ENCODE measurements around the gene YTHDC1. TPM values are rescaled to one million over a fixed set of nuclear protein-coding genes. Genes with fewer than 3 reads are reported as not detected.
A peak's percentile ranks its signal among the peaks of the same experiment; 100 is the strongest.

The YTHDC1 gene
- total and polyA plus RNA-seq, 2 experiments from 2014 or later = 45.3 to 75.4 TPM

GRCh38 chr4:68271851-68272357 is 78.0 kb downstream of the YTHDC1 start:
- H4K20me1 ChIP-seq (ENCODE audit: insufficient read depth, poor library complexity, severe bottlenecking) = no peaks in the 10 kb centered on the region

GRCh38 chr4:68267433-68267944 is 82.4 kb downstream of the YTHDC1 start:
- H3K4me1 ChIP-seq (ENCODE audit: insufficient read depth) = peaks cover 3% of the 10 kb centered on the region
- H3K9me3 ChIP-seq (ENCODE audit: low read depth) = no peaks in the 10 kb centered on the region
- H3K79me2 ChIP-seq = no peaks in the 10 kb centered on the region
- no peak for DNase-seq (ENCODE audit: low spot score)
- WGBS (ENCODE audit: low lambda C conversion rate, missing lambda C conversion rate) = 64% methylated on average over 2 of the region's 2 CpGs
- H3K27me3 ChIP-seq = no peaks in the 10 kb centered on the region
- H3K9me2 ChIP-seq (replicated peaks; ENCODE audit: insufficient read depth) = no peaks in the 10 kb centered on the region
- TF ChIP-seq CTCF (IDR thresholded peaks at IDR 0.05; ENCODE audit: poor library complexity) = no peak
- no peak for TF ChIP-seq EZH2 (IDR thresholded peaks at IDR 0.05; ENCODE audit: borderline replicate concordance)
- no peak for TF ChIP-seq EZH2phosphoT487 (IDR thresholded peaks at IDR 0.05; ENCODE audit: low read depth, severe bottlenecking, unreplicated experiment)
- H4K20me1 ChIP-seq (ENCODE audit: insufficient read depth, poor library complexity, severe bottlenecking) = no peaks in the 10 kb centered on the region
- H2AFZ ChIP-seq = peak overlapping the region; percentile 29
- H3K36me3 ChIP-seq (replicated peaks; ENCODE audit: insufficient read depth, low read depth) = no peaks in the 10 kb centered on the region
- peak overlapping the region; percentile 38 for H3K27ac ChIP-seq
- no peak overlapping the region for H3K4me2 ChIP-seq
- H3K4me3 ChIP-seq = no peak overlapping the region

More at GRCh38 chr4:68271851-68272357, 78.0 kb downstream of the YTHDC1 start:
- Histone ChIP-seq H2AFZ (peak overlapping the region; percentile 24), H3K9me3 (ENCODE audit: low read depth) (no peaks in the 10 kb centered on the region), H3K27me3 (no peaks in the 10 kb centered on the region), H3K4me1 (ENCODE audit: insufficient read depth) (peaks cover 3% of the 10 kb centered on the region), H3K4me2 (peak overlapping the region; percentile 67), H3K79me2 (no peaks in the 10 kb centered on the region), H3K36me3 (replicated peaks; ENCODE audit: insufficient read depth, low read depth) (no peaks in the 10 kb centered on the region), H3K4me3 (no peak overlapping the region), H3K27ac (peak overlapping the region; percentile 1), H3K9me2 (replicated peaks; ENCODE audit: insufficient read depth) (no peaks in the 10 kb centered on the region)
- TF ChIP-seq EZH2phosphoT487 (IDR thresholded peaks at IDR 0.05; ENCODE audit: low read depth, severe bottlenecking, unreplicated experiment) (no peak), CTCF (IDR thresholded peaks at IDR 0.05; ENCODE audit: poor library complexity) (peak; percentile 78), EZH2 (IDR thresholded peaks at IDR 0.05; ENCODE audit: borderline replicate concordance) (no peak)
- WGBS (ENCODE audit: low lambda C conversion rate, missing lambda C conversion rate) = 14% methylated on average over 11 of the region's 11 CpGs
- peak; percentile 34 for DNase-seq (ENCODE audit: low spot score)

- Histone ChIP-seq H4K20me1 (ENCODE audit: insufficient read depth, poor library complexity, severe bottlenecking) (no peaks in the 10 kb centered on the region), H3K9me2 (replicated peaks; ENCODE audit: insufficient read depth) (no peaks in the 10 kb centered on the region), H3K4me2 (no peak overlapping the region), H3K36me3 (replicated peaks; ENCODE audit: insufficient read depth, low read depth) (no peaks in the 10 kb centered on the region), H2AFZ (no peak overlapping the region), H3K79me2 (no peaks in the 10 kb centered on the region), H3K9me3 (ENCODE audit: low read depth) (no peaks in the 10 kb centered on the region), H3K27ac (no peak overlapping the region), H3K4me1 (ENCODE audit: insufficient read depth) (peaks cover 3% of the 10 kb centered on the region), H3K4me3 (no peak overlapping the region), H3K27me3 (no peaks in the 10 kb centered on the region)
- TF ChIP-seq EZH2 (IDR thresholded peaks at IDR 0.05; ENCODE audit: borderline replicate concordance) = no peak
- no peak for TF ChIP-seq EZH2phosphoT487 (IDR thresholded peaks at IDR 0.05; ENCODE audit: low read depth, severe bottlenecking, unreplicated experiment)
- TF ChIP-seq CTCF (IDR thresholded peaks at IDR 0.05; ENCODE audit: poor library complexity) = no peak
- 94% methylated on average over 3 of the region's 3 CpGs for whole genome bisulfite sequencing (ENCODE audit: low lambda C conversion rate, missing lambda C conversion rate)
- DNase-seq (ENCODE audit: low spot score) = no peak
Observed at GRCh38 chr4:68264875-68265565, 84.9 kb downstream of the YTHDC1 start.

Small RNAs within 50 kb of the gene (small RNA-seq; reads per million reads assigned to genes)
- gene MT2P1 = not detected

Other genes starting within 250 kb of the YTHDC1 start
- gene TMPRSS11F, start 220.2 kb downstream of the YTHDC1 start, total RNA-seq = 0.07 and 0.68 TPM in 2 replicates
- gene TMPRSS11F, start 220.2 kb downstream of the YTHDC1 start, polyA plus RNA-seq = 0.50 TPM in 1 of 2 replicates, not detected in the other
- gene TMPRSS11B, start 104.4 kb downstream of the YTHDC1 start, total RNA-seq = 0.17 TPM in 1 of 2 replicates, not detected in the other
- gene TMPRSS11B, start 104.4 kb downstream of the YTHDC1 start, polyA plus RNA-seq = not detected in 2 replicates
- 1.3 and 1.8 TPM in 2 replicates for gene TMPRSS11E, start 97.4 kb upstream of the YTHDC1 start, total RNA-seq
- 1.4 and 1.7 TPM in 2 replicates for gene TMPRSS11E, start 97.4 kb upstream of the YTHDC1 start, polyA plus RNA-seq
- 23.6 and 26.7 TPM in 2 replicates for gene UGT2B17, start 226.2 kb upstream of the YTHDC1 start, total RNA-seq
- gene UGT2B17, start 226.2 kb upstream of the YTHDC1 start, polyA plus RNA-seq = 4.4 and 4.8 TPM in 2 replicates